NAMALWA (cell line): ENCODE measurements around the gene P2RX6.
"Not testable (repeated sequence)": the region's sequence is repeated elsewhere in the genome, so short reads cannot be mapped to it uniquely, and the experiment has no call there.

ENCODE experiments used
- DNase-seq: peaks from one replicate; pipeline ENCODE4 v3.0.0-alpha.2; 2015; ENCODE audit warnings: low spot score

P2RX6 gene

DNA sequence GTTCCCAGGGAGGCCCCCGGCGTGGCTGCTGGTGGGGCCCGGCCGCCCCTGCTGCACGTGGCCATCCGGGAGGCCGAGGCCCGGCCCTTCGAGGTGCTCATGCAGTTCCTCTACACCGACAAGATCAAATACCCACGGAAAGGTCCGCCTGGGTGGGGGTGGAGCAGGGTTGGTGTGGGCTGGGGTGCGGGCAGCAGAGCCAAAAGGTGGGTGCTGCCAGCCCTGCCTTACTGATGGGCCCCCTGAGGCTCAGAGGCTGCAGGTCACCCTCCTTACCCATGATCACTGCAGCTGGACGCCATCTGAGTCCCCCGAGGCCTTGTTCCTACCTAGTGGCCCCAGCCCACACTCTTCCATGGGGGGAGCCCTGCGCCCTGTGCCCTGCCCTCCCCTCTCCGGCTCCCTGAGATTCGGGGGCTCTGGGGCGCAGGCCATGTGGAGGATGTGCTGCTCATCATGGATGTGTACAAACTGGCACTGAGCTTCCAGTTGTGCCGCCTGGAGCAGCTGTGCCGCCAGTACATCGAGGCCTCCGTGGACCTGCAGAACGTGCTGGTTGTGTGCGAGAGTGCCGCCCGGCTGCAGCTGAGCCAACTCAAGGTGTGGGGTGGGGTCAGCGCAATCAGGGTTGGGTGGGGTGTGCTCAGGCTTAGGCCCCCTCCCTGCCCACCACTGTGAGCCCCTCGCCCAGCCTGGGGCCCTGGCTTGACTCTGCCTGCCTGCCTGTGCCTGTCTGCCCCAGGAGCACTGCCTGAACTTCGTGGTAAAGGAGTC lies 20.6 kb upstream of the P2RX6 start:
- no peak for DNase-seq

DNA sequence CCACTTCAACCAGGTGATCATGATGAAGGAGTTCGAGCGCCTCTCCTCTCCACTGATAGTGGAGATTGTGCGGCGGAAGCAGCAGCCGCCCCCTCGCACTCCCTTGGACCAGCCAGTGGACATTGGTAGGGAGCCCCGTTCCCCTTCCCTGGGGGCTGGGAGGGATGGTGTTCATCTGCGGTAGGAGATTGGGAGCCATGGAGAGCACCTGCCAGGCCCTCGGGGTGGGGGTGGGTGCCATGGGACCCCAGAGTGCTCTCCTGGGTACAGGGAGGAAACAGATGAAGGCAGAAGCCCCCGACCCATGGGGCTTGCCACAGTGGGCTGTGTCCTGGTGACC lies 20.1 kb upstream of the P2RX6 start:
- no peak for DNase-seq

DNA sequence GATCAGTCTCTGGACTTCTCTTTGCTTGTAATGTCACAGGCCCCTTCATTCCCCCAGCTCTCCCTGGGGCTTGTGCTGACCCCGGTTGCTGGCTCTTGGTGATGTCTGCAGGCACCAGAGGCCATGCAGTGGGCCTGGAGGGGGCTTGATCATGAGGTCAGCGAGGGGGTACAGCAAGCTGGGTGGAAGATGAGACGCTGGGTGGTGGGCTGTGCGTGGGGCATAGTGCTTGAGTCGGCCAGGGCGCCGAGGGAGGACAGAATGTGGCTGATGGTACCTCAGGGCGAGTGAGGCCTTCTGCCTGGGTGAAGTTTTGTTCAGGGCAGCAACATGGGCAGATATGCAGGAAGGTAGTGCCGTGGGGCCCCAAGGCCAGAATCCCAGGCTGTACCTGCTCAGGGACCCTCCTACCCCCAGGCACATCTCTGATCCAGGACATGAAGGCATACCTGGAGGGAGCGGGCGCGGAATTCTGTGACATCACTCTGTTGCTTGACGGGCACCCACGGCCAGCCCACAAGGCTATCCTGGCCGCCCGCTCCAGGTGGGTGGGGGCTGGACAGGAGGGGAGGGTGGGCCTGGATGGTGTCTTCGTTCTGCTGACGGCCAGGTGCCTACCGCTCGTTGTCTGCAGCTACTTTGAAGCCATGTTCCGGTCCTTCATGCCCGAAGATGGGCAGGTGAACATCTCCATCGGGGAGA lies 19.5 kb upstream of the P2RX6 start:
- DNase-seq, result no peak

DNA sequence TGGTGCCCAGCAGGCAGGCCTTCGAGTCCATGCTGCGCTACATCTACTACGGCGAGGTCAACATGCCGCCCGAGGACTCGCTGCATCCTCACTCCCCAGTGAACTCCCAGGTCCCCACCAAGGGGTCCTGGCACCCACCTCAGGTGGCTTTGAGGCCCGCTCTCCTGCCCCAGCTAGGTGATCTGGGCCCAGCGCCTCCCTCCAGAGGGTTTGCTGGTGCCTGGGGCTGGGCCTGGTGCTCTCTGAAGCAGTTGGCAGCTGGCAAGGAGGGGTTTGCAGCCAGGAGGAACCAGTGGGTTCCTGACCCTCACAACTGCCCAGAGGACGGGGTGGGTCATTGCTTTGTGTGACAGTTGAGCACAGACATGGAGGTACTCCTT lies 18.9 kb upstream of the P2RX6 start:
- no peak for DNase-seq

DNA sequence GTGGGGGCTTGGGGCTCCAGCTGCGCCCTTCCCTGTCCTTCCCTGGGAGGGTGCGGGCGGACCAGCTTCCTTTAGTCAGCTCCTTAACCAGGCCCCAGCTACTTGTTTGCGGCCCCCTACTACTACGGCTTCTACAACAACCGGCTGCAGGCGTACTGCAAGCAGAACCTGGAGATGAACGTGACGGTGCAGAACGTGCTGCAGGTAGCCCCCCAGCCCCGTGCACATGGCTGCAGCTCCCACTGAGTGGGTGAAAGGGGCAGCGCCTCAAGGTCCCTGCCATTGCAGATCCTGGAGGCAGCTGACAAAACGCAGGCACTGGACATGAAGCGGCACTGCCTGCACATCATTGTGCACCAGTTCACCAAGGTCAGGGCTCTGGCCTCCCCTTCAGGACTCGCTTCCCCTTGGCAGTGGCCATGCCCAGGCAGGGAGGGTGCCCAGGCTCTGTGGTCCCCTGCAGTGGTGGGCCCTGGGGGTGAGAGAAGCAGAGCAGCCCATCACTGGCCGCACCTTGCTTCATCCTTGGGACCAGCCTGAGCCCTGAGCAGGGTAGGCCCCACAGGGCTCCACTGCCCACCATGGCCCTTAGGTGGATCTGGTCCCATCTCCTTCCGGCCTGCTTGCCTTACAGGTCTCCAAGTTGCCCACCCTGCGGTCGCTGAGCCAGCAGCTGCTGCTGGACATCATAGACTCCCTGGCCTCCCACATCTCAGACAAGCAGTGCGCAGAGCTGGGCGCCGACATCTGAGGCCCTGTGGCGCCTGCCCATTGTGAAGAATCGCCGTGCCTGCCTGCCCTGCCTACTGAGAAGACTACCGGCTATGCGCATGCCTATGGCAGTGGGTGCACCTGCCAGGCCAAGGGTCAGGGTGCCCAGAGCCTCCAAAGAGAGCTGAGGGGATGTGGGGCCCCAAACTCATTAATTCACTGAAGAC lies 18.1 kb upstream of the P2RX6 start:
- DNase-seq, result no peak

DNA sequence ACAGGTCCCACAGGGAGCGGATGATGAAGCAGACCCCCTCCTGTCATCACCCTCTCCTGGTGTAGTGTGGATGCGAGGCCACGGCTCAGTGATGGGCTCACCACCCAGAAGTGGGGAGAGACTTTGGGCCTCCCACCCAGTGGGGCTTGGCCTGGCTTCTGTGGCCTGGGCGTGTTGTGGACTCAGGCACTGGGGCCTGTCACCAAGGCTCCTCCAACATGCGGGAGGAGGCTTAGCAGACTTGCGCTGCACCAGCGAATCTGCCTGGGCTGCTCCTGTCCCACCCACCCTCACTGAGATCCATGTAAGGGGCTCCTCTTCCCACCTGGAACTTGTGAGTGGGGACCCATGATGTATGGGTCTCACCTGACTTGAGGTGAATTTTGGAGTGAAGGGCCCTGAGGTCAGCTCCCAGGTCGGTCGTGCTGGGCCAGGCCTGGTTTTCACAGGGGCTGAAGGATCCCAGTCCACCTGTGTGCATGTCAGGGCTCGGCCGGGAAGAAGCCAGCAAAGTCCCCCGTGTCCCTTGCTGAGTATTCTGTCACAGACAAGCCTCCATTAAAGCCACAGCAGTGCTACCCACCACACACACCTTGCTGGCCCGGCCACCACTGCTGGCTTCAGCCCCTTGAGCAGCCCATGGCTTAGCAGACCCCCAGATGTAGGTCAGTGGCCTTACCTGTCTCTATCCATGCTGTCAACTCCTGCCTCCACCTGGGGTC lies 17.3 kb upstream of the P2RX6 start:
- no peak for DNase-seq

DNA sequence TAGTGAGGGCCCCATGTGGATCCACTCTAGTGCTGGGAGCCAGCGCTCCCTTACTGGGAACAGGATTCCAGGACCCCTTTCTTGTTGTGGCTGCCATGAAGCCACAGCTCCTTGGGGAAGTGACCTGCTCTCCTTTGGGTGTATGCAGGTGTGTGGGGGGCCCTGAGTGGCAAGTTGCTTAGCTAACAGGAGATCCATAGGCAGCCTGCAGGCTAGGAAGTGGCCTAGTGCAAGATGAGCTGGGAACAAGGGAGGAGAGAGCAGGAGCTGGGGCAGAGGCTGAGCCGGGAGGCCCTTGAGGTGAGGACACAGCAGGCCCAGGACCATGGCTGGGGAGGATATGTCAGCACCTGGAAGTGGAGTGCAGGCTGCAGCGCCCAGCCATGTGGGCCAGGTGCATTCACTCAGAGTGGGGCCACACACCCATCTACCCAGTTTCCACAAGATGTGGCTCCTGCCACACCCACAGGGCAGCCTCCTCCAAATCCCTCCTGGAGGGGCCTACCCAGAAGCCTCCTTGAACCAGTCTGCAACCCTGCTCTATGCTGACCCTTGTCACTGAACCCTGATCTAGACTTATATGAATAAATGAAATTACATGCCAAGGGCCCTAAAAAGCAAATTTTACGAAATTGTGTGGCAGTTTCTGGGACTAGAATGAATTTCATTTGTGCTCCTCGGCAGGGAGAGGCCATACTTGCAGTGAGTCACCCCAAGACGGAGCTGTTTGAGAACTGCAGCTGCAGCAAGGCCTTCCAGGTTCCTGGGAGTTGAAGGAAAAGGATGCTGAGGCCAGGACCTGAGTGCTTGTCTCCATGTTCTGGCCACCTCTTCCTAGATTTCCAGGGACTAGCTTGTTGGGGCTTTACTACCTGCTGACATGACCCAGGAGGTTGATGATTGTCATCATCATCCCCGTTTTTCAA lies 16.3 kb upstream of the P2RX6 start:
- no peak for DNase-seq

DNA sequence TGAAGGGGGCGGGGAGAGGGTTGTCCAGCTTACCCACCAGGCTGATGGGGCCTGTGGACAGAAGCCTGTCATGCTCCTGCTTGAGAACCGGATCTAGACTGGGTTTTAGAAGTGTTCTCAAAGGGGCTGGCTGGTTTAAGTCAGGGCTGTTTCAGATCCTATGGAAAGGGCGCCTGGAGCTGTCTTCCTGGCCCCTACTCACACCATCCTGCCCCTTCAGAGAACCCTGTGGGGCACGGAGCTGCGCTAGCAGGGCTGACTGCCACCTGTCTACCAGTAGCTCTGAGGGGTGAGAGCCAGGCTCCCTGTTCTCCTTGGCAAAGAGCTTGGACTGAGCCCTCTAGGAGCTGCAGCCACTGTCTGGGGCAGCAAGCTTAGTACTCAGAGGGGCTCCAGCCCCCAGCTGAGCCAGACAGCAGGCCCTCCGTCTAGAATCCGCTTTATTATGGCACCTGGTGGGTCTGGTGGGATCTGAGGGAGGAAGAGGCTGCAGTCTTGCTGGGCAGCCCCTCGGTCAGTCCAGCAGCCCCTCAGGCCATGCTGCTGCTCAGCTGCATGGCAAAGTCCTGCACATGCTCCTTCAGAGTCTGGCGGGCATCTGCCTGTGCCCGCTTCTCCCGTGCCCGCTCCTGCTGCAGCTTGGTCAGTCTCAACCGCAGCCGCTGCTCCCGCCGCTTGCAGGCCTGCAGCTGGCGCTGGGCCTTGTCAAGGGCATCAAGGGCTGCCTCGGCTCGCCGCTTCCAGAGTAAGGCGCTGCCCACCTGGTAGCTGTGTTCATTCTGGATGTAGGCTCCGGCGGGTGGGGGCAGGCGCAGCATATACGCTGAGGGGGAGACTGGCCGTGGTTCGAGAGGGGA lies 15.4 kb upstream of the P2RX6 start:
- DNase-seq, result no peak

DNA sequence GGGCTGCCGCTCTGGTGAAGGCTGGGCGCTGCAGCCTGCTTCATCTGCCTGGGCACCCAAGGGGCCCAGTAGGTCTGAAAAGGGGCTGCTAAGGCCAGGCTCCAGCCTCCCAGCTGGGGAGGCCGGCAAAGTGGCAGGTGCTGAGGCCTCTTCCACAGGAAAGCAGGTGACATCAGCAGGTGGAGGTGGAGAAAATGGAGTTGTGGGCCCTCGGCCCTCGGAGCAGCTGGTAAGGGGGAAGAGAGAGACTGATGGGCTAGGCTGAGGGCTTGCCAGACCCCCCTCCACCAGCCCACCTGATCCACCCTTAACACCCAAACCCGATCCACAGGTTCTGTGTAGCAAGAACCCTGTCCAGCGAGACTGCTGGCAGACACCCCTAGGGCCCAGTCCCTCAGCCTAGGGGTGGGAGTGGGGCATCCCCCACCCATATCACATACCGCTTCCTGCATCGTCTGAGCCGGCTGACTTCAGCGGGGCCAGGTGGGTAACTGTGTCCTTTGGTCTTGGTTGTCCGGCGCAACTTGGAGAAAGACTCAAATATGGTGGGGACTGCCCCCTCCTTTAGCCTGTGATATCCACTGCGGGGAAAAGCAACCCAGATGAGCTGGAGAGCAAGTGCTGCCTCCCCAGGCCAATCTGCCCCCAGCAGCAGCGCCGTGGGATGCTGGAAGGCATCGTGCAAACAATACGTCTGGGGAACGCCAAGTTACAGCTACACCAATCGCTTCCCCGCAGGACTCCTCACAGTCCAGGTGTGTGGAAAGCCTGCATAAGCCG lies 14.6 kb upstream of the P2RX6 start:
- no peak for DNase-seq

DNA sequence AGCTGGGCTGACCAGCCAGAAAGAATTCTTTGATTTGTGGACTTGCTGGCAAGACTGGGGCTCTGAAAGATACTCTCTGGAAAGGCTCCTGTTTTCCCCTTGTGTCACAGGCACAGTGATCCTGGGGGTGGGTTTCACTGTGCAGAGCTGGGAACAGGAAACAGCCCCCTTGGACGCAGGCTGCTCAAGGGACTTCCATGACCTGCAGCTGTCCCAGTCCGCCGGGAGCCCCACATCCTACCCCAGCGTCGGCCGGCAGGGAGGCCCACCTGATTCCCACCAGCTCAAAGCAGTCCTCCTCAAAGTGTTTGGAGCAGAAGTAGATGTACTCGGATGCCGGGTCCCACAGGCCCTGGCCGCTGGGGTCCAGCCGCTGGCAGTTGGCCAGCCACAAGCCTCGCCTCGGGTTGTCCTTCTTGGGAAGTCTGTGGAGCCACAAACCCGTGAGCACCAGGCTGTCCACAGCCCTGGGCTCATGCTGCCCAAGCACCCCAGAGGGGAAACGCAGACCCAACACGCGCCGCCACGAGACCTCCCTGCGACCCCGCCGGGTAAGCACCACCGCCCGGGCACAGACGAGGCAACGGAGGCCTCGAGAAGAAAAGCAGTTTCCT lies 13.9 kb upstream of the P2RX6 start:
- no peak for DNase-seq

DNA sequence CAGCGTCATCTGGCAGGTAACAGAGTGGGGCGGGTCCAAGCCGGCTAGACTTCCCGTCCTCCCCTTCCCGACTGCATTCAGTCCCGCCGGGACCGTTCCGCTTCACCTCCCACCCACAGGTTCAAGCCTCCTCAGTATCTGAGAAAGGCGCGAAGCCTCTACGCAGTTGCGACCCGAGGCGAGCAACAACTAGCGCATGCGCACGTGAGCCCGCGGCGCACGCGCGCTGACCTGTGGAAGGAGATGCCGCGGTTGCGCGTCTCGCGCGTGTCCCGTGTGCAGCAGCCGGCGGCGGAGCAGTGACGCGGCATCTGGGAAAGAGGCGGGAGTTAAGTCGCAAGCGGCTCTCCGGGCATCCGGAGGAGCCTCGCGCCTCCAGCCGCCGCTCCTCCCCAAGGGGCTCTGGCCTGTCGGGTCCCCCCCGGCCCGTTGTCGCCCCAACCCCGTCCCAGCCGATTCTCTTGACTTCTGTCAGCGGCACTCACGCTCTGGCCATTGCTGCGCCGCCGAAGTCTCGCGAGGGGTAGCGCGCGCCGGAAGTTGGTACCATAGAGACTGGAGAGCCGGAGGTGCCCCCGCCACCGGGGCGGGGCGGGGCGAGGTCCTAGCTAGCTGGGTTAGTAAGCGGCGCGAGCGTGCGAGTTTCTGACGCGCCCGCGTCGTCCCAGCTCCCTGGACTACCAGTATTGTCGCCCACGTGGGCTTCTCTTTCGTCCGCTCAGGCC lies 13.2 kb upstream of the P2RX6 start, which contains the start of gene THAP7:
THAP7 (minus strand) TSS at position 518 of the 725 bp plus-strand sequence; CDS start at position 311, 207 bp downstream.
- DNase-seq, result peak; percentile 97

DNA sequence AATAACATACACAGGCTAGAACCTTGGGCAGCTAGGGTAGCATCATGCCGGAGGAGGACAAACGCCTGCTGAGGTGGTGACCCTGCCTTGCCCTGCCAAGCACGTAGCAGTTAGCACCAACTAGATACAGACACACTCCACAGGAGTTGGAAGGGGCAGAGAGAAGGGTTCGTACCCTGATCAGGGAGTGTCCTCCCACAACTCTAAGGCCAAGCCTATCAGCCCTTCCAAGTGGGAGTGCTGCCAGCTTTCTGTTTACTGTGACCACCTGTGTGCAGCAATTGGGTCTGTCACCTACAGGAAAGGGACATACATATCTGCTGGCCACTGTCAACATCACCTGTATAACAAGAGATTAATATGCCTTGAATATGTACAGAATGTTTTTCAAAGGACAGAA lies 11.2 kb upstream of the P2RX6 start:
- no peak for DNase-seq

DNA sequence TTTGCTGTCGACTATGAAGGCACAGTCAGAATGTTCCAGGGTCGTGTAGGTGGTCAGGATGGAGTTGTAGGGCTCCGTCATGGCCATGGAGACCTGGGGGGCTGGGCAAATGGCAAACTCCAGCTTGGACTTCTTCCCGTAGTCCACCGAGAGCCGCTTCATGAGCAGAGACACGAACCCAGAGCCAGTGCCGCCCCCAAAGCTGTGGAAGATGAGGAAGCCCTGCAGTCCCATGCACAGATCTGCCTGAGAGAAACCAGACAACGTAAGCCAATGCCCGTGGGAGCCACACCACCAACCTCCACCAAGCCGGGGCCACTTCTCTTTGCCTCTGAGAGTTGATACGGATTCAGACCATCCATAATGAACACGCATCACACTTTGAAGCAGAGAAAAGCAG lies 5.8 kb upstream of the P2RX6 start:
- DNase-seq, result not testable (repeated sequence)

DNA sequence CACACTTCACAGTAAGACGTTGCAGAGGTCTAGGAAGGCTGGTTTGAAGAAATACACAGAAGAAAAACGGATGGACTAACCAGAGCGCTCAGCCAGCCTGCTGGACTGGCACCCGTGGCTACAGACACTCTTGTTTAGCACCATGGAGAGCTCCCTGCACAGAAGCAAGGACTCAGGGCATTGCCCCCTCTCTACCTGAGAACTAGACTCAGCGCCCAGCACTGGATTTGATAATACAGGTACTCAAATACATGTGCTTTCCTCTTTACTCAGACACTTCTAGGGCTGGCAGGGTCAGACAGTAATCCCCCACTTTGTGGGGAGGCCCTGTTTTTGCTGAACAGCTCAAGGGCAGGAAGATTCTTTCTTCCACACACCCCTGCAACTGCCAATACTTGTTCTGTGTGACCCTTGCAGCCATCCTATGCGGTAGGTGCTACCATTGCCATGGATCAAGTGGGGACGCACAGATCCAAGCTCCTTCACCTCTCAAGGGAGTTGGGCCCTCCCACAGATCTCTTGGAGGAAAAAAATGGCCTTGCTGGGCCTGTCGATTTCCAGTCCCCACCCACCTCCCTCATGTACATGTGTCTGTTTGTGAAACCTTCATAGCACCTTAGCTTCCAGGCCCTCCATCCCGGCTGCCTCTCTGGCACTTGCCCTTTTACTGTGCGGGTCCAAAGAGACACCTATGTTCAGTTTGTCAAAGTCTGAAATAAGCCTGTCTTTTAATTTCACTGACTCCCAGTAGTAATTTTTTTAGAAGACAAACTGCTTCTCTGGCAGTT lies 5.1 kb upstream of the P2RX6 start:
- DNase-seq, result peak; percentile 63

DNA sequence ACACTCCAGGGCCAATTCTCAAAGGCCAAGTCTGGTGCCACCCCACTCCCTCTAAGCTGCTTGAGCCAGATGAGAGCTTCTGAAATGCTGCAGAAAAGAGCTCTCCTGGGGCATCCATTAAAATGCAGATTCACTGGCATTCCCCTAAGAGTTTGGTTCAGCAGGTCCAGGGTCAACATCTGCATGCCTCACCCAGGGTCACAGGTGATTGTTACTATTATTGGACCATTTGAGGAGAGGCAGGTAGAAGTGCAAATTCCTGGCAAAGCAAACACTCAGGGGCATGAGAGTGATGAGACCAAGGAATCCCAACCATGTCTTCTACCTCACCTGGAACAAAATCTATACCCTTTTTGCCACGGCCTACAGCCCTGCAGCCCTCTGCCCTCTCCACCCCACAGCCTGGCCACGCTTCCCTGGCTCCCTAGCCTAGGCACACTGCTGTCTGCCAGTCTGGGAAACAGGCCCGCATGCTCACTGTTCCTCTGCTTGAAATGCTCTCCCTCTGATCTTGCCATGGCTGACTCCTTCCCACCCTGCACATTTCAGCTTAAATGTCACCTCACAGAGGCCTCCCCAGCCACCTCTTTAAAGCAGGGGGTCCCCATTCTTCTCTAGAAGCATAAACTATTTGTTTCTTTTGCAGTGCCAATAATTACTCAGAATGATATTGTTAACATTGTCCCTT lies 4.4 kb upstream of the P2RX6 start:
- DNase-seq, result no peak
